Measurements from ENCODE around the gene TNIK.

GRCh38 chr3:171056528-171056927 is 403.7 kb downstream of the TNIK start:
- TF ChIP-seq POLR2AphosphoS5 (IDR thresholded peaks at IDR 0.05): no peak
- no peak for TF ChIP-seq POLR2A (IDR thresholded peaks at IDR 0.05)
- TF ChIP-seq CTCF (IDR thresholded peaks at IDR 0.05): no peak
